OCI-LY3 (cell line): ENCODE data around the gene NLN.
"Not testable (repeated sequence)": the region's sequence is repeated elsewhere in the genome, so short reads cannot be mapped to it uniquely, and the experiment has no call there.

Source experiments
- H2AFZ ChIP-seq: fragments of 200-600, 300-600 bp; shearing (Covaris generic); 2 replicates; pipeline ENCODE4 v1.6.0; 2014; ENCODE audit warnings: antibody characterized with exemption, low read depth, low read length
- H3K27ac ChIP-seq: fragments of 200-600, 300-600 bp; sonication (generic); 2 replicates; pipeline ENCODE4 v1.5.1; 2014; ENCODE audit warnings: mild to moderate bottlenecking, low read length, moderate library complexity, mixed read lengths
- H3K27me3 ChIP-seq: fragments of 200-600, 300-600 bp; sonication (generic); 2 replicates; pipeline ENCODE4 v1.6.1; 2014; ENCODE audit warnings: low read depth, low read length, mixed read lengths
- H3K36me3 ChIP-seq: fragments of 200-600, 300-600 bp; sonication (generic); replicated peaks from 2 replicates; pipeline ENCODE3; 2014; ENCODE audit warnings: low read depth, low read length, mixed read lengths
- H3K4me1 ChIP-seq: fragments of 300-600, 200-600 bp; sonication (generic); 2 replicates; pipeline ENCODE4 v1.6.1; 2014; ENCODE audit warnings: low read length, mixed read lengths
- H3K4me2 ChIP-seq: fragments of 200-600, 300-600 bp; sonication (generic); 2 replicates; pipeline ENCODE4 v1.6.1; 2014; ENCODE audit warnings: low read length, mixed read lengths
- H3K4me3 ChIP-seq: fragments of 300-600, 200-600 bp; sonication (generic); 2 replicates; pipeline ENCODE4 v1.5.1; 2014; ENCODE audit warnings: antibody characterized with exemption, mild to moderate bottlenecking, low read length, moderate library complexity
- H3K79me2 ChIP-seq: fragments of 300-600, 200-600 bp; shearing (Covaris generic); 2 replicates; pipeline ENCODE4 v1.6.1; 2014; ENCODE audit warnings: mild to moderate bottlenecking, low read length, mixed read lengths
- H3K9ac ChIP-seq: fragments of 300-600, 200-600 bp; shearing (Covaris generic); 2 replicates; pipeline ENCODE4 v1.6.0; 2014; ENCODE audit warnings: mild to moderate bottlenecking, low read length, moderate library complexity
- H3K9me3 ChIP-seq: fragments of 200-600, 300-600 bp; shearing (Covaris generic); 2 replicates; pipeline ENCODE4 v1.6.1; 2014; ENCODE audit warnings: low read length, mixed read lengths; ENCODE audit not compliant: insufficient read depth
- H4K20me1 ChIP-seq: fragments of 200-600, 300-600 bp; sonication (generic); 2 replicates; pipeline ENCODE4 v1.6.1; 2016; ENCODE audit warnings: low read length, mixed read lengths; ENCODE audit not compliant: insufficient read depth
- EZH2phosphoT487 ChIP-seq: fragments of 200-600 bp; shearing (Covaris generic); IDR thresholded peaks from 2 replicates; pipeline ENCODE4 v1.6.1; 2018; ENCODE audit warnings: antibody characterized with exemption, mixed run types, low read depth
- TF ChIP-seq, protein P1 (sequence below): fragments of 200-600, 300-600 bp; sonication (generic); IDR thresholded peaks from 2 replicates; pipeline ENCODE4 v1.5.1; 2014; ENCODE audit warnings: antibody characterized with exemption, low read length, low read depth

Gene NLN

DNA sequence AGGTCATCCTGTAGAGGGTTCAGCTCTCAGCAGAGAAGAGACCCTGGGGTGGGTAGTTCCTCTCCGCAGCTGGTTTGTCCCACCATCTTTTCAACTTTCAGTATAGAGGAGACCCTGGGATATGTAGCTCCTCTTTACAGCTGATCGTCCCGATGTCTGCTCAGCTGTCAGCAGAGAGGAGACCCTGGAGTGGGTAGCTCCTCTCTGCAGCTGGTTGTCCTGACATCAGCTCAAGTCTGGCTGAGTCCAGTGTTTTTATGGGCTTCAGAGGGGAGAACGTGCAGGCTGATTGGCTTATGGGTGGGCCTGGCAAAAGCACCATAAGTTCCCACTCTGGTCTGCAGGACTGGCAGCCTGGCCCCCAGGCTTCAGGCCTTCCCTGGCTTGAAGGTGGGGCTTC, 80.8 kb downstream of the NLN start:
- peaks cover 37% of the 10 kb centered on the region for H3K36me3 ChIP-seq

DNA sequence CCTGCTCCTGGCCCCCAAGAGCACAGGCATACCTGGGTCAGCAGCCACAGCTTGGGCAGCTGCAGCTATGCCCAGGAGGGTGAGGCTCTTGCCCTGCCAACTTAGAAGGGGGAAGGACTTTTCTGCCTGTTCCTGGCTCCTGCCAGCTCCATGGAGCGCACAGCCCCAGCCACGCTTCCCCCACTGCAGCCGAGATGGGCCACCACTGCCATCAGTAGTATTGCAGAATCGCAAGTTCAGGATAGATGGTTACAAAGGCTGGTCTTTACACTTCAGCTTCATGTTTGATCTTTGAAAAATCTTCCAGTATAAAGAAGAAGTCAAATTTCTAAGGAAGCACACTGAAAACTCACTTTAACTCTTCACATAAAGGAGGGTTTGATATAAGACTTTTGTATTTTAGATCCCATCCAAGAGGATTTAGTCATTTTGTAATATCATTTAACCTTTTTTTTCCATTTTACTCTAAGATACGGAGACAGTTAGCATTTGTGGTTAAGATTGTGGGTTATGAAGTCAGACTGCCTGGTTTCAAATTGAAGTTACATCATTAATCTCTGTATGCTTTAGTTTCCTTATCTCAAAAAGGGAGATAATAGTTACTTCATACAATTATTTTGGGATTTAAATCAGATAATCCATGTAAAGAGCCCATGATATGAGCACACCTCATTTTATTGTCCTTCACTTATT, 81.8 kb downstream of the NLN start:
- H3K36me3 ChIP-seq: peaks cover 32% of the 10 kb centered on the region
- no peak overlapping the region for H3K9ac ChIP-seq
- peaks cover 24% of the 10 kb centered on the region for H3K4me1 ChIP-seq

More for the DNA sequence above, 80.8 kb downstream of the NLN start:
- TF ChIP-seq, protein P1, sequence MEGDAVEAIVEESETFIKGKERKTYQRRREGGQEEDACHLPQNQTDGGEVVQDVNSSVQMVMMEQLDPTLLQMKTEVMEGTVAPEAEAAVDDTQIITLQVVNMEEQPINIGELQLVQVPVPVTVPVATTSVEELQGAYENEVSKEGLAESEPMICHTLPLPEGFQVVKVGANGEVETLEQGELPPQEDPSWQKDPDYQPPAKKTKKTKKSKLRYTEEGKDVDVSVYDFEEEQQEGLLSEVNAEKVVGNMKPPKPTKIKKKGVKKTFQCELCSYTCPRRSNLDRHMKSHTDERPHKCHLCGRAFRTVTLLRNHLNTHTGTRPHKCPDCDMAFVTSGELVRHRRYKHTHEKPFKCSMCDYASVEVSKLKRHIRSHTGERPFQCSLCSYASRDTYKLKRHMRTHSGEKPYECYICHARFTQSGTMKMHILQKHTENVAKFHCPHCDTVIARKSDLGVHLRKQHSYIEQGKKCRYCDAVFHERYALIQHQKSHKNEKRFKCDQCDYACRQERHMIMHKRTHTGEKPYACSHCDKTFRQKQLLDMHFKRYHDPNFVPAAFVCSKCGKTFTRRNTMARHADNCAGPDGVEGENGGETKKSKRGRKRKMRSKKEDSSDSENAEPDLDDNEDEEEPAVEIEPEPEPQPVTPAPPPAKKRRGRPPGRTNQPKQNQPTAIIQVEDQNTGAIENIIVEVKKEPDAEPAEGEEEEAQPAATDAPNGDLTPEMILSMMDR: no peak
- TF ChIP-seq EZH2phosphoT487: no peak
- Histone ChIP-seq H3K79me2 (no peaks in the 10 kb centered on the region), H3K27ac (no peak overlapping the region), H2AFZ (no peak overlapping the region), H3K9me3 (no peaks in the 10 kb centered on the region), H3K27me3 (no peaks in the 10 kb centered on the region), H3K4me3 (no peak overlapping the region), H3K4me1 (peaks cover 14% of the 10 kb centered on the region), H3K4me2 (no peak overlapping the region), H3K9ac (no peak overlapping the region), H4K20me1 (no peaks in the 10 kb centered on the region)

DNA sequence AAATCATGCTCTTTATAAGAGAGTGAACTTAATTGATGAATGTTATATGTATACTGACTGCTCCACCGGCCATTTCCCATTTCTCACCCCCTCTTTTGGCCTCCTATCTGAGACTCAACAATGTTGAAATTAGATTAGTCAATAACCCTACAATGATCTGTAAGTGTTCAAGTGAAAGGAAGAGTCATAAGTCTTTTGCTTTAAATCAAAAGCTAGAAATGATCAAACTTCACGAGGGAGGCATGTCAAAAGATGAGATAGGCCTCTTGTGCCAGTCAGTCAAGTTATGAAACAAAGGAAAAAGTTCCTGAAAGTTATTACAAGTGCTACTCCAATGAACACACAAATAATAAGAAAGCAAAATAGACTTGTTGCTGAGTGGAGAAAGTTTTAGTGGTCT, 83.1 kb downstream of the NLN start:
- no peak overlapping the region for H3K9ac ChIP-seq
- H3K36me3 ChIP-seq: peaks cover 36% of the 10 kb centered on the region
- H3K4me1 ChIP-seq: peaks cover 37% of the 10 kb centered on the region
- no peaks in the 10 kb centered on the region for H3K27me3 ChIP-seq
- H3K4me3 ChIP-seq: no peak overlapping the region
- H2AFZ ChIP-seq: no peak overlapping the region
- TF ChIP-seq, protein P1: no peak
- H4K20me1 ChIP-seq: no peaks in the 10 kb centered on the region
- H3K4me2 ChIP-seq: no peak overlapping the region
- H3K9me3 ChIP-seq: no peaks in the 10 kb centered on the region
- H3K27ac ChIP-seq: no peak overlapping the region
- H3K79me2 ChIP-seq: no peaks in the 10 kb centered on the region; the same call in 1 of the 2 replicates

More for the DNA sequence above, 81.8 kb downstream of the NLN start:
- Histone ChIP-seq H3K27ac (no peak overlapping the region), H3K79me2 (no peaks in the 10 kb centered on the region), H3K4me2 (no peak overlapping the region), H3K27me3 (no peaks in the 10 kb centered on the region), H2AFZ (no peak overlapping the region), H4K20me1 (no peaks in the 10 kb centered on the region), H3K4me3 (no peak overlapping the region), H3K9me3 (no peaks in the 10 kb centered on the region)
- TF ChIP-seq, protein P1: no peak
- TF ChIP-seq EZH2phosphoT487: no peak

DNA sequence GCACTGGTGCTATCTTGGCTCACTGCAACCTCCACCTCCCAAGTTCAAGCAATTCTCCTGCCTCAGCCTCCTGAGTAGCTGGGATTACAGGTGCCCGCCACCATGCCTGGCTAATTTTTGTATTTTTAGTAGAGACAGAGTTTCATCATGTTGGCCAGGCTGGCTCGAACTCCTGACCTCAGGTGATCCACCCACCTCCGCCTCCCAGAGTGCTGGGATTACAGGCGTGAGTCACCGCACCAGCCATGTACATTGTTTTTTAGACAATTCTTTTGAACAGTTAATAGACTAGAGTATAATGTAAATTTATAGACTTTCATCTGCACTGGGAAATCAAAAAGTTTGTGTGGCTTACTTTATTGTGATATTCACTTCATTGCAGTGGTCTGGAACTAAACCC, 85.5 kb downstream of the NLN start:
- Histone ChIP-seq H3K4me3 (0 out of 2 replicates have a peak overlapping the region, but pooled peaks have one; percentile 66), H3K4me2 (peak overlapping the region; percentile 84), H3K9ac (peak overlapping the region; percentile 73; the same call in 1 of the 2 replicates), H3K27ac (peak overlapping the region; percentile 99), H3K4me1 (peaks cover 37% of the 10 kb centered on the region), H3K36me3 (peaks cover 23% of the 10 kb centered on the region)
- not testable (repeated sequence) for H3K27me3 ChIP-seq, H3K9me3 ChIP-seq, H3K79me2 ChIP-seq, H4K20me1 ChIP-seq, H2AFZ ChIP-seq
